ENCODE results near the gene KCNJ6. TPM values are rescaled to one million over a fixed set of nuclear protein-coding genes. Genes with fewer than 3 reads are reported as not detected.

Gene KCNJ6
- total RNA-seq, 1 donor from 2014 or later, result 0.33 TPM

DNA sequence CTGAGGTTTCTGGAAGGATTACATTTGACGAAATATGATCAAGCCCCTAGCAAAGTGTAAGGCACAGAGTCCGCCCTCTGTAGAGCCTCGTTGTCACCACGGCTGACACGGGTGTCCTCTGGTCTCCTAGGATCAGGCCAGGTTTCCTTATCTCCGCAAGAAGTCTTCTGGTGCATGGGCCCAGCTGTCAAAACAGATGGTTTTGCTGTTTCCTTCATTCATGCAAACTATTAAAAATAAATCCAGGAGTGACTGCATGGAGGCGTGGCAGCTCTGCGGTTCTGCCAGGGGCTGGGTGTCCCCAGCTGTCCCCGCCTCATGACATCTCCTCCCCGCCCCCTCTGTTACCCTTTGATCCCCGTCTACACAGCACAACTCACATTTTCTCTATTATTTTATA is 340.7 kb downstream of the KCNJ6 start:
- TF ChIP-seq, protein P1, sequence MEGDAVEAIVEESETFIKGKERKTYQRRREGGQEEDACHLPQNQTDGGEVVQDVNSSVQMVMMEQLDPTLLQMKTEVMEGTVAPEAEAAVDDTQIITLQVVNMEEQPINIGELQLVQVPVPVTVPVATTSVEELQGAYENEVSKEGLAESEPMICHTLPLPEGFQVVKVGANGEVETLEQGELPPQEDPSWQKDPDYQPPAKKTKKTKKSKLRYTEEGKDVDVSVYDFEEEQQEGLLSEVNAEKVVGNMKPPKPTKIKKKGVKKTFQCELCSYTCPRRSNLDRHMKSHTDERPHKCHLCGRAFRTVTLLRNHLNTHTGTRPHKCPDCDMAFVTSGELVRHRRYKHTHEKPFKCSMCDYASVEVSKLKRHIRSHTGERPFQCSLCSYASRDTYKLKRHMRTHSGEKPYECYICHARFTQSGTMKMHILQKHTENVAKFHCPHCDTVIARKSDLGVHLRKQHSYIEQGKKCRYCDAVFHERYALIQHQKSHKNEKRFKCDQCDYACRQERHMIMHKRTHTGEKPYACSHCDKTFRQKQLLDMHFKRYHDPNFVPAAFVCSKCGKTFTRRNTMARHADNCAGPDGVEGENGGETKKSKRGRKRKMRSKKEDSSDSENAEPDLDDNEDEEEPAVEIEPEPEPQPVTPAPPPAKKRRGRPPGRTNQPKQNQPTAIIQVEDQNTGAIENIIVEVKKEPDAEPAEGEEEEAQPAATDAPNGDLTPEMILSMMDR (IDR thresholded peaks at IDR 0.05; ENCODE audit: insufficient read depth, low read length, poor library complexity, severe bottlenecking), result no peak
- H3K27me3 ChIP-seq (ENCODE audit: control insufficient read depth, insufficient read depth, low read length), result peaks cover under 1% of the 10 kb centered on the region
- H3K36me3 ChIP-seq (ENCODE audit: control insufficient read depth, insufficient read depth, low read length), result no peaks in the 10 kb centered on the region
- no peak overlapping the region for H3K4me3 ChIP-seq (ENCODE audit: low read depth, low read length)
- no peak for DNase-seq (ENCODE audit: low read depth)

GRCh38 chr21:37574751-37575150 is 341.5 kb downstream of the KCNJ6 start:
- no peaks in the 10 kb centered on the region for H3K27me3 ChIP-seq (ENCODE audit: control insufficient read depth, insufficient read depth, low read length)
- no peak overlapping the region for H3K4me3 ChIP-seq (ENCODE audit: low read depth, low read length)
- TF ChIP-seq, protein P1 (IDR thresholded peaks at IDR 0.05; ENCODE audit: insufficient read depth, low read length, poor library complexity, severe bottlenecking), result no peak
- no peak for DNase-seq (ENCODE audit: low read depth)
- H3K36me3 ChIP-seq (ENCODE audit: control insufficient read depth, insufficient read depth, low read length), result no peaks in the 10 kb centered on the region

- no peak overlapping the region for H3K4me3 ChIP-seq (ENCODE audit: low read depth, low read length)
- TF ChIP-seq, protein P1 (IDR thresholded peaks at IDR 0.05; ENCODE audit: insufficient read depth, low read length, poor library complexity, severe bottlenecking), result no peak
- no peak for DNase-seq (ENCODE audit: low read depth)
- no peaks in the 10 kb centered on the region for H3K36me3 ChIP-seq (ENCODE audit: control insufficient read depth, insufficient read depth, low read length)
- H3K27me3 ChIP-seq (ENCODE audit: control insufficient read depth, insufficient read depth, low read length), result no peaks in the 10 kb centered on the region
Observed at GRCh38 chr21:37574316-37574715, 341.9 kb downstream of the KCNJ6 start.

DNA sequence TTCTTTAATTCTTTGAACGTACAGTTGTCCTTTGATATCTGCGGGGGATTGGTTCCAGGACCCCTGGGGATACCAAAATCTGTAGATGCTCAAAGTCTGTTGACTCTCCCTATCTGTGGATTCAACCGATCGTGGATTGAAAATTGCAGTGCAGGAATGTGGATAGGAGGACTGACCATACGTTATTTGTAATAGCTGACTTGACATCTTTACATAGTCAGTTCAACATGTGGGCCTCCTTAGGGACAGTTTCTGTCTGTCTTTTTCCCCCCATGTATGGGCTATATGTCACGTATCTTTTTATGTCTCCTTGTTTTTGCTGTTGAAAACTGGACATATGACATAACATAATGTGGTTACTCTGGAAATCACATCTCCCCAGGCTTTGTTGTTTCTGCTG is 344.8 kb downstream of the KCNJ6 start:
- TF ChIP-seq, protein P1 (IDR thresholded peaks at IDR 0.05; ENCODE audit: insufficient read depth, low read length, poor library complexity, severe bottlenecking), result no peak
- no peaks in the 10 kb centered on the region for H3K36me3 ChIP-seq (ENCODE audit: control insufficient read depth, insufficient read depth, low read length)
- DNase-seq (ENCODE audit: low read depth), result no peak
- H3K4me3 ChIP-seq (ENCODE audit: low read depth, low read length), result no peak overlapping the region
- H3K27me3 ChIP-seq (ENCODE audit: control insufficient read depth, insufficient read depth, low read length), result no peaks in the 10 kb centered on the region

- TF ChIP-seq, protein P1 (IDR thresholded peaks at IDR 0.05; ENCODE audit: insufficient read depth, low read length, poor library complexity, severe bottlenecking), result no peak
- H3K27me3 ChIP-seq (ENCODE audit: control insufficient read depth, insufficient read depth, low read length), result no peaks in the 10 kb centered on the region
- no peak overlapping the region for H3K4me3 ChIP-seq (ENCODE audit: low read depth, low read length)
- no peaks in the 10 kb centered on the region for H3K36me3 ChIP-seq (ENCODE audit: control insufficient read depth, insufficient read depth, low read length)
- no peak for DNase-seq (ENCODE audit: low read depth)
Observed at GRCh38 chr21:37568916-37569315, 347.3 kb downstream of the KCNJ6 start.

DNA sequence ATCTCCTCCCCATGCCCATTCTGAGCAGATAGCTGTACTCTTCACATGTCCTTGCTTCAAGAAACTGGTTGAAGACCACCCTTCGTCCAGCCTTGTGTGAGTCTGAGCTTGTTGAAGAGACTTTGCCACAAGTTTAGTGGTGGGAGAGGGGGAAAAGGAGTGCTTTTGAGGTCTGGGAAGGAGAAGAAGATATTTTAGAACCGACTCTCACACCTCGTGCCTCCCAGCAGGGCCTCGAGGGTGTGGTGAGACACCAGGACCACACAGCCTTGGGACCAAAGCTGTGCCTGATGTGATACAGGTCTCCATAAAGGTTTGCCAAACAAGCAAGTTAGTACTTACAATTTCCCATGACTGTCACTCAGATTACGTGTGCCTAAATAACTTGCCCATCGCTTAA is 347.8 kb downstream of the KCNJ6 start:
- no peak overlapping the region for H3K4me3 ChIP-seq (ENCODE audit: low read depth, low read length)
- H3K27me3 ChIP-seq (ENCODE audit: control insufficient read depth, insufficient read depth, low read length), result no peaks in the 10 kb centered on the region
- DNase-seq (ENCODE audit: low read depth), result no peak
- TF ChIP-seq, protein P1 (IDR thresholded peaks at IDR 0.05; ENCODE audit: insufficient read depth, low read length, poor library complexity, severe bottlenecking), result no peak
- no peaks in the 10 kb centered on the region for H3K36me3 ChIP-seq (ENCODE audit: control insufficient read depth, insufficient read depth, low read length)
